SK-N-SH treated with all-trans-retinoic acid at 6 μM for 48 hours (cell line): ENCODE data around the gene WNT5A.

Experiments
- ATAC-seq: fragments of 200-7000 bp; cut with Tn5 transposase; 3 replicates; pipeline ENCODE4 v1.9.1; 2020; ENCODE audit warnings: mild to moderate bottlenecking, moderate library complexity
- ARNTL ChIP-seq: fragments of 450-650 bp; formaldehyde crosslinking; IDR thresholded peaks from 2 replicates; pipeline ENCODE4 v1.5.0; 2020; ENCODE audit warnings: low read depth, mild to moderate bottlenecking, moderate library complexity, borderline replicate concordance
- BACH2 ChIP-seq: fragments of 250-450 bp; sonication (Bioruptor Pico); IDR thresholded peaks from 2 replicates; pipeline ENCODE4 v1.9.0; 2021; ENCODE audit warnings: mild to moderate bottlenecking, borderline replicate concordance
- CREB5 ChIP-seq: fragments of 250-450 bp; sonication (Bioruptor Pico); IDR thresholded peaks from 2 replicates; pipeline ENCODE4 v1.5.1; 2020; ENCODE audit warnings: low read depth, mild to moderate bottlenecking, moderate library complexity
- CSDC2 ChIP-seq: fragments of 250-450 bp; sonication (Bioruptor Pico); IDR thresholded peaks from 2 replicates; pipeline ENCODE4 v1.5.0; 2020; ENCODE audit warnings: mild to moderate bottlenecking, moderate library complexity
- CSRNP3 ChIP-seq: fragments of 250-450 bp; sonication (Bioruptor Pico); IDR thresholded peaks from 2 replicates; pipeline ENCODE4 v1.5.1; 2021; ENCODE audit warnings: mild to moderate bottlenecking, moderate library complexity
- ESRRG ChIP-seq: fragments of 250-450 bp; sonication (Bioruptor Pico); IDR thresholded peaks from 2 replicates; pipeline ENCODE4 v1.6.1; 2021; ENCODE audit warnings: mild to moderate bottlenecking
- GLIS3 ChIP-seq: fragments of 250-450 bp; sonication (Bioruptor Pico); IDR thresholded peaks from 2 replicates; pipeline ENCODE4 v1.5.0; 2020; ENCODE audit warnings: mild to moderate bottlenecking, moderate library complexity
- ISL1 ChIP-seq: fragments of 250-450 bp; sonication (Bioruptor Pico); IDR thresholded peaks from 2 replicates; pipeline ENCODE4 v2.1.2; 2022; ENCODE audit warnings: mild to moderate bottlenecking, moderate library complexity
- OSR1 ChIP-seq: fragments of 250-450 bp; sonication (Bioruptor Pico); IDR thresholded peaks from 2 replicates; pipeline ENCODE4 v1.8.0; 2022; ENCODE audit warnings: moderate library complexity, mild to moderate bottlenecking, inconsistent platforms
- PATZ1 ChIP-seq: fragments of 250-450 bp; sonication (Bioruptor Pico); IDR thresholded peaks from 2 replicates; pipeline ENCODE4 v1.8.0; 2020; ENCODE audit warnings: mild to moderate bottlenecking, moderate library complexity, borderline replicate concordance
- POU6F1 ChIP-seq: fragments of 250-450 bp; sonication (Bioruptor Pico); IDR thresholded peaks from 2 replicates; pipeline ENCODE4 v1.8.0; 2021; ENCODE audit warnings: low read depth, mild to moderate bottlenecking, moderate library complexity, borderline replicate concordance
- PPARA ChIP-seq: fragments of 250-450 bp; sonication (Bioruptor Pico); IDR thresholded peaks from 2 replicates; pipeline ENCODE4 v1.5.0; 2020; ENCODE audit warnings: mild to moderate bottlenecking, borderline replicate concordance
- SNAI2 ChIP-seq: fragments of 250-450 bp; sonication (Bioruptor Pico); IDR thresholded peaks from 2 replicates; pipeline ENCODE4 v1.5.0; 2020; ENCODE audit warnings: mild to moderate bottlenecking, moderate library complexity
- TCF4 ChIP-seq: fragments of 250-450 bp; sonication (Bioruptor Pico); IDR thresholded peaks from 2 replicates; pipeline ENCODE4 v1.8.0; 2021; ENCODE audit warnings: mild to moderate bottlenecking, moderate library complexity, borderline replicate concordance
- TOX ChIP-seq: fragments of 250-450 bp; sonication (Bioruptor Pico); IDR thresholded peaks from 2 replicates; pipeline ENCODE4 v1.8.0; 2021; ENCODE audit warnings: mild to moderate bottlenecking, moderate library complexity, borderline replicate concordance
- TSHZ2 ChIP-seq: fragments of 250-450 bp; sonication (Bioruptor Pico); IDR thresholded peaks from 2 replicates; pipeline ENCODE4 v1.5.0; 2020; ENCODE audit warnings: mild to moderate bottlenecking, moderate library complexity
- ZC3H10 ChIP-seq: fragments of 250-450 bp; sonication (Bioruptor Pico); IDR thresholded peaks from 2 replicates; pipeline ENCODE4 v1.5.1; 2021; ENCODE audit warnings: mild to moderate bottlenecking, moderate library complexity
- ZFP3 ChIP-seq: fragments of 250-450 bp; sonication (Bioruptor Pico); IDR thresholded peaks from 2 replicates; pipeline ENCODE4 v1.5.0; 2020; ENCODE audit warnings: mild to moderate bottlenecking, moderate library complexity
- ZNF70 ChIP-seq: fragments of 450-650 bp; formaldehyde crosslinking; IDR thresholded peaks from 2 replicates; pipeline ENCODE4 v1.5.0; 2020; ENCODE audit warnings: mild to moderate bottlenecking, moderate library complexity
- ZNF8 ChIP-seq: fragments of 450-650 bp; formaldehyde crosslinking; IDR thresholded peaks from 2 replicates; pipeline ENCODE4 v1.5.0; 2020; ENCODE audit warnings: mild to moderate bottlenecking, moderate library complexity

Gene WNT5A

GRCh38 chr3:55461896-55462295 is 25.2 kb downstream of the WNT5A start:
- peak; percentile 42 for ATAC-seq
- TF ChIP-seq ZFP3 (no peak), ESRRG (CRISPR knock-in tag) (no peak), ISL1 (no peak), TOX (CRISPR knock-in tag) (no peak), BACH2 (CRISPR knock-in tag) (no peak), GLIS3 (no peak), ZNF8 (CRISPR knock-in tag) (no peak), PATZ1 (CRISPR knock-in tag) (no peak), CSRNP3 (CRISPR knock-in tag) (no peak), CREB5 (CRISPR knock-in tag) (no peak), SNAI2 (CRISPR knock-in tag) (no peak), TSHZ2 (CRISPR knock-in tag) (no peak), ZC3H10 (no peak), CSDC2 (CRISPR knock-in tag) (no peak), OSR1 (no peak), TCF4 (CRISPR knock-in tag) (no peak), POU6F1 (CRISPR knock-in tag) (no peak)

GRCh38 chr3:55459838-55460237 is 27.3 kb downstream of the WNT5A start:
- TF ChIP-seq PPARA (no peak), OSR1 (no peak), ARNTL (CRISPR knock-in tag) (no peak), TSHZ2 (CRISPR knock-in tag) (no peak), ZNF70 (no peak), POU6F1 (CRISPR knock-in tag) (no peak), CREB5 (CRISPR knock-in tag) (no peak), TCF4 (CRISPR knock-in tag) (no peak), PATZ1 (CRISPR knock-in tag) (no peak)
- TF ChIP-seq, all 23 proteins: peak for 0

More at GRCh38 chr3:55459838-55460237, 27.3 kb downstream of the WNT5A start:
- ATAC-seq: no peak
